ENCODE measurements around the gene MFN1. TPM values are rescaled to one million over a fixed set of nuclear protein-coding genes. Genes with fewer than 3 reads are reported as not detected.

MFN1 gene
- total RNA-seq, 1 experiment from 2014 or later = 45.2 TPM

- Histone ChIP-seq H3K27ac (ENCODE audit: insufficient read length, low read depth, low read length) (no peak overlapping the region), H3K4me2 (ENCODE audit: insufficient read depth, insufficient read length, low read length) (no peak overlapping the region), H2BK5ac (ENCODE audit: insufficient read length, low read length) (no peak overlapping the region), H2AK5ac (ENCODE audit: insufficient read length, low read length) (no peak overlapping the region), H3K4ac (ENCODE audit: low read depth, low read length) (no peak overlapping the region), H3K79me1 (ENCODE audit: insufficient read depth, low read depth, low read length, poor library complexity, severe bottlenecking) (no peaks in the 10 kb centered on the region), H4K5ac (ENCODE audit: insufficient read length, low read depth, low read length) (no peak overlapping the region), H2BK15ac (ENCODE audit: low read depth, low read length) (no peak overlapping the region), H3K9ac (ENCODE audit: extremely low read depth, insufficient read length, low read length) (no peak overlapping the region), H3K4me1 (ENCODE audit: insufficient read depth, low read length) (no peaks in the 10 kb centered on the region), H3K14ac (ENCODE audit: insufficient read depth, low read length) (no peak overlapping the region), H4K8ac (replicated peaks; ENCODE audit: insufficient read length, low read depth, low read length) (no peak overlapping the region), H3K18ac (ENCODE audit: insufficient read length, low read depth, low read length) (no peak overlapping the region), H4K91ac (ENCODE audit: insufficient read length, low read depth, low read length) (no peak overlapping the region), H3K23ac (ENCODE audit: insufficient read length, low read depth, low read length) (no peak overlapping the region), H2BK12ac (ENCODE audit: insufficient read length, low read depth, low read length) (no peak overlapping the region), H3T11ph (ENCODE audit: low read length) (no peak overlapping the region), H3K56ac (ENCODE audit: insufficient read length, low read depth, low read length) (no peak overlapping the region), H2BK20ac (ENCODE audit: low read depth, low read length, poor library complexity, severe bottlenecking) (no peak overlapping the region), H2AFZ (ENCODE audit: low read length) (no peak overlapping the region), H3K27me3 (ENCODE audit: insufficient read depth, low read length) (no peaks in the 10 kb centered on the region), H3K9me3 (ENCODE audit: control insufficient read depth, low read depth, low read length) (no peaks in the 10 kb centered on the region), H2BK120ac (ENCODE audit: low read depth, low read length, poor library complexity, severe bottlenecking) (no peak overlapping the region), H4K20me1 (ENCODE audit: control insufficient read depth, insufficient read depth, insufficient read length) (no peaks in the 10 kb centered on the region), H3K79me2 (ENCODE audit: insufficient read depth, low read length) (no peaks in the 10 kb centered on the region; the same call in 1 of the 2 replicates), H3K23me2 (ENCODE audit: insufficient read length, low read depth, low read length, poor library complexity, severe bottlenecking) (no peaks in the 10 kb centered on the region)
- peaks cover 2 to 21% (median 16%) of the 10 kb centered on the region in 3 experiments; a peak in 5 of 7 replicates for H3K36me3 Mint-ChIP-seq (ENCODE audit: insufficient read depth in 1 of 3, low read depth in 3 of 3)
- no peak for TF ChIP-seq CTCF (conservative IDR thresholded peaks at IDR 0.05)
- peak overlapping the region in 1 of 3 experiments; percentile 5; a peak in 2 of 7 replicates for H3K27ac Mint-ChIP-seq
- no peak overlapping the region for H3K4me3 Mint-ChIP-seq
- WGBS (ENCODE audit: extremely low coverage, insufficient read length, low lambda C conversion rate) = no CpG with 5 or more reads among the region's 6 CpGs
- no peaks in the 10 kb centered on the region for H3K9me3 Mint-ChIP-seq
- H3K27me3 Mint-ChIP-seq (ENCODE audit: low read depth) = no peaks in the 10 kb centered on the region
- DNase-seq = no peak
- no peaks in the 10 kb centered on the region for H3K4me1 Mint-ChIP-seq
These were observed 77.6 kb downstream of the MFN1 start for GRCh38 chr3:179425075-179425474.
